AG10803 (cell line): ENCODE data around the gene PRSS3.
"Not testable (repeated sequence)": the region's sequence is repeated elsewhere in the genome, so short reads cannot be mapped to it uniquely, and the experiment has no call there.

Experiments used
- DNase-seq: peaks from one replicate; pipeline ENCODE4 v3.0.0; 2010; ENCODE audit warnings: low read depth
- H3K4me3 ChIP-seq: 2 replicates; pipeline ENCODE4 v1.5.1; 2011; ENCODE audit warnings: mild to moderate bottlenecking, low read length, control low read depth
- TF ChIP-seq, protein P1 (sequence below): conservative IDR thresholded peaks from 2 replicates; pipeline ENCODE4 v1.5.1; 2011; ENCODE audit warnings: mild to moderate bottlenecking, low read length, control low read depth, inconsistent platforms

Gene PRSS3

DNA sequence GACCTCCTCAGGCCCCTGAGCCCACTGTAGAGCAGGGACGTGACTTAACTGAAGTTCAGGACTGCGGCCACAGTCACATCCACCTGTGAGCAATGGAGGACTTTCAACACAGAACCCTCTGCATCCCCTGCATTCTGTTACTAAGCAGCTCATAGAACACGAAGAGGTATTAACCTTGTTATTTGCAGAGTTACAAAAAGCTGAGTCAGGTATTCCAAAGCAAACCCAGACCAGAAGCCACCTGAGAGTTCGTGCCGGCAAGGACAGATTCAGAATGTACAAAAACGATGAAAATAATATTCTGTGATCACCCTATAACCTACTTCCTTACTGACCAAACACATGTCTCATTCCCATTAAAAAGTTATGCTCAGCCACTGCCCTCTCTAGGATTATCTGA is 33.0 kb upstream of the PRSS3 start:
- no peak overlapping the region for H3K4me3 ChIP-seq
- TF ChIP-seq, protein P1, sequence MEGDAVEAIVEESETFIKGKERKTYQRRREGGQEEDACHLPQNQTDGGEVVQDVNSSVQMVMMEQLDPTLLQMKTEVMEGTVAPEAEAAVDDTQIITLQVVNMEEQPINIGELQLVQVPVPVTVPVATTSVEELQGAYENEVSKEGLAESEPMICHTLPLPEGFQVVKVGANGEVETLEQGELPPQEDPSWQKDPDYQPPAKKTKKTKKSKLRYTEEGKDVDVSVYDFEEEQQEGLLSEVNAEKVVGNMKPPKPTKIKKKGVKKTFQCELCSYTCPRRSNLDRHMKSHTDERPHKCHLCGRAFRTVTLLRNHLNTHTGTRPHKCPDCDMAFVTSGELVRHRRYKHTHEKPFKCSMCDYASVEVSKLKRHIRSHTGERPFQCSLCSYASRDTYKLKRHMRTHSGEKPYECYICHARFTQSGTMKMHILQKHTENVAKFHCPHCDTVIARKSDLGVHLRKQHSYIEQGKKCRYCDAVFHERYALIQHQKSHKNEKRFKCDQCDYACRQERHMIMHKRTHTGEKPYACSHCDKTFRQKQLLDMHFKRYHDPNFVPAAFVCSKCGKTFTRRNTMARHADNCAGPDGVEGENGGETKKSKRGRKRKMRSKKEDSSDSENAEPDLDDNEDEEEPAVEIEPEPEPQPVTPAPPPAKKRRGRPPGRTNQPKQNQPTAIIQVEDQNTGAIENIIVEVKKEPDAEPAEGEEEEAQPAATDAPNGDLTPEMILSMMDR = no peak

DNA sequence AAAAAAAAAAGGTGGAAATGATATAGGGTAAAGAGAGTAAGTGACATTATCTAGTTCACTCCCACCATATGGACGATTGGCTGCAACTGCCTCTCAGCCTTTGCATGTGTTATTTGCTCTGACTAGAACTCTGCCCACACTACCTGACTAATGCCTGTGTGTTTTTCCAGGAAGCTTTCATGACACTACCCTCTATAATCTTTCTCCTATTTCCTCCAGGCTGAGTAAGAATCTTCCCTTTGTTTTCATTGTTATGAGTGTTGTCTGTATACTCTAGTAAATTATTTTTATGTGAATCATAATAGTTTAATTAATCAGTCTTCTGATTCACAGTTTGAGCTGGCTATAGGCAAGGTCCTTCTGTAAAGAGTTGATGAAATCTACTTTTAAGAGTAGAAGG is 31.7 kb upstream of the PRSS3 start:
- not testable (repeated sequence) for DNase-seq, H3K4me3 ChIP-seq

More for the DNA sequence above, 33.0 kb upstream of the PRSS3 start:
- DNase-seq = no peak

DNA sequence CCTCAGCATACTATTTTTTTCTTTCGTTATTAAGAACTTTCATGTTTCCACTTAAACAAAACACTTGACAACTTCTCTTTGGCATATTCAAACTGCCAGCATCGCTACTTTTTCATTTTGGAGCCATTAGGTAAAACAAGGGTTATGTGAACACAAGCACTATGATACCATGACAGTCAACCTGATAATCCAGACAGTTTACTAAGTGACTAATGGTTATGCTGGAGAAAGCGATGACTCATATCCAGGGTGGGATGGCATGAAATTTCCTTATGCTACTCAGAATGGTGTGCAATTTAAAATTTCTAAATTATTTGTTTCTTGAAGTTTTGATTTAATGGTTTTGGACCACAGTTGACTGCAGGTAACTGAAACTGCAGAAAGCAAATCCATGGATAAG is 29.9 kb upstream of the PRSS3 start:
- TF ChIP-seq, protein P1 = no peak
- H3K4me3 ChIP-seq = no peak overlapping the region
- no peak for DNase-seq

DNA sequence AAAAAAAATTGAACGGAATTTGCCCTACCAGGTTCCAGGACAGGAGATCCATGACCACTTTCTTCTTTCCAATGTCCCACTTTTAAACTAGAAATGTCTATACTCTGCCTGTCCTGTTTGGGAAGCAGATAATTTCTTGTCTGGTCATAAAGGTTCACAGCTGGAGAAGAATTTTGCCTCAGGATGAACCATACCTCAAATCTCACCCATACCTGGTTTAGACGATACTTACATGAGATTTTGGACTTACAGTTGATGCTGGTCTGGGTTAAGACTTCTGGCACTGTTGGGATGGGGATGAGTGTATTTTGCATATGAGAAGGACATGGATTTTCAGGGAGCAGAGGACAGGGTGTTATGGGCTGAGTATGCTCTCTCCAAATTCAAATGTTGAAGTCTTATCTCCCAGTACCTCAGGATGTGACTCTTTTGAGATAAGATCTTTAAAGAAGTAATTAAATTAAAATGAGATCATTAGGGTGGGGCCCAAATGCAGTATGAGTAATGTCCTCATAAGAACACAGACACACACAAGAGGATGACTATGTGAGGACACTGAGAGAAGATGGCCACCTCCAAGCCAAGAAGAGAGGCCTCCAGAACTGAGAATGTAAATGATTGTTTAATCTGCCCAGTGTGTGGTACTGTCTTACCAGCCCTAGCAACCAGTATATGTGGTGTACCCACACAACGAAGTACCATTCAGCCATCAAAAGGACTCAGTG is 25.0 kb upstream of the PRSS3 start:
- not testable (repeated sequence) for H3K4me3 ChIP-seq, DNase-seq

DNA sequence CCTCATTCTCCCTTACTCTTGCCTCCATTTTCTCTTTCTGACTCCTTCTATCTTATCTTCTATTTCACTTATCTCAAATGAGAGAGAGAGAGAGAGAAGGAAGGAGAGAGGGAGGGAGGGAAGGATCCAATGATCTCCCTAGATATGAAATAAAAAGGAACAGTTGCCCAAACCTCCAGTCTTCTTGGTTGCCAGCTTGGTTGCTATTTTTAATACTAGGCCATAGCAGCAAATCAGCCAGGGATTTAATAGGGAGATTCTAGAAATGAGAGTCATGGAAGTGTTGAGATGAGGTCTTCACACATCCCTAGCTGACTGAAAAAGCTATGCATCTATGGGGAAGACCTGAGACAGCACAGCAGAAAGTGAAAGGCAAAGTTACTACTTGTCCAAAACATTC is 22.2 kb upstream of the PRSS3 start:
- DNase-seq, H3K4me3 ChIP-seq: not testable (repeated sequence)

DNA sequence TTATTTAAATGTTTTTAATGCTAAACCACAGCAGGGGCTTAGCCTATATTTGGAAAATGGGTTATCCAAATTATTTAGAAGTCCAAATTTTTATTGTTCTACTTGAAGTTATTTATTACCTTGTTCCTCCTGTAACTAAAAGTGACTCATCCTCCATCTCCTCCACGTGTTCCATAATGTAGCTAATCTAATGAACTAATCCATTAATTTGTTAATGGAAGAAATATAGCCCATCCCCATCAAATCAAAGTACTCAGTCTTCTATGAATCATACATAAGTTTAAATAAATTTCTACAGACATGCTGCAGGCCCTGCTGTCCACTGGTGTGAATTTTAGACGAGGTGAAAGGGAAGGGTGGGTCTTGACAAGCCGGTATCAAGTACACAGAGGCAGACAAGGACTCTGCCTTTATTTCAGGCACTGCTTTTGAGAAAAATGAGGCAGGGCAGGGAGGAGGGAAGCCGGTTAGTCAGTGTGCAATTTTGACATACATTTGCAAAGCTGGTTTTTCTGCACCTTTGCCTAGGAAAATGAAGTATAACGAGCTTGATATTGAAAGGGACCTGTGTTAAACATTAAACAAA is 21.2 kb upstream of the PRSS3 start:
- not testable (repeated sequence) for H3K4me3 ChIP-seq, DNase-seq

DNA sequence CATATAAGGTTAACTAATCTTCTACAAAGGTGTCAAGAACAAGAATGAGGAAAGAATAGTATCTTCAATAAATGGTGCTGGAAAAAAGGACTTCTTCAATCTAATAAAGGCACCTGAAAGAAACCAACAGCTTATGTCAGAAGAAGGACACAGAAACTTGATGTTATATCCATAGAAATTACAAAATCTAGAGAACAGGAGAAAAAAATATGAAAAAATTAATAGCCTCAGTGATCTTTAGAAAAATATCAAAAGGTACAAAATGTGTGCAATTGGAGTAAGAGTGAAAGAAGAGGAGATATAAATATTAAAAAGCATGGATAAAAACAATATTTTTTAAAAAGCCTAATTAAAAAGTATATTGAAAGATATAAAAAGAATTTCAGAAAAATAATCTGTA is 18.8 kb upstream of the PRSS3 start:
- DNase-seq = no peak
- TF ChIP-seq, protein P1 = no peak
- no peak overlapping the region for H3K4me3 ChIP-seq

DNA sequence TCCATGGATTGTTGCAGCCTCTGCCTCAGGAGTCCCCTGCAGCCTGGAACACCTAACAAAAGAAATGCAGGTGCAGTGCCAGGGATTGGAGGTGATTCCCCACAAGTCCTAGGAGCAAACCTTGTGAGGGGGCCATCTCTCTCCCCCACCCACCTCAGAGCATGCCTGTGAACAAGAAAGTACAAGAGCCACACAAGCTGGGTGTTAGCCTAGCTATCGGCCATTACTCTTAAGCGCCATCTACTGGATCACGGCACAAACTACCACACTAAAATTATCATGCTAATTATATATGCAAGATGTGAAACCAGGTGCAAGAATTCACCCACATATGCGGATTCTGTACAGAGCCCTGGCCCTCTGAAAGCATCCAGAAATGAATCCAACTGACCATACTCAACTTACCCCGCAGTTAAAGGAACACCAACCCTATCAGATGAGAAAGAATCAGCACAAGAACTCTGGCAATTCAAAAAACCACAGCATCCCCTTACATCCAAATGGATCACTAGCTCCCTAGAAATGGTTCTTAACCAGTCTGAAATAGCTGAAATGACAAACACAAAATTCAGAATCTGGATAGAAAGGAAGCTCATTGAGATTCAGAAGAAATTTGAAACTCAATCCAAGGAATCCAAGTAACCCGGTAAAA is 16.5 kb upstream of the PRSS3 start:
- H3K4me3 ChIP-seq = no peak overlapping the region
- TF ChIP-seq, protein P1 = peak; percentile 91
- peak; percentile 54 for DNase-seq

DNA sequence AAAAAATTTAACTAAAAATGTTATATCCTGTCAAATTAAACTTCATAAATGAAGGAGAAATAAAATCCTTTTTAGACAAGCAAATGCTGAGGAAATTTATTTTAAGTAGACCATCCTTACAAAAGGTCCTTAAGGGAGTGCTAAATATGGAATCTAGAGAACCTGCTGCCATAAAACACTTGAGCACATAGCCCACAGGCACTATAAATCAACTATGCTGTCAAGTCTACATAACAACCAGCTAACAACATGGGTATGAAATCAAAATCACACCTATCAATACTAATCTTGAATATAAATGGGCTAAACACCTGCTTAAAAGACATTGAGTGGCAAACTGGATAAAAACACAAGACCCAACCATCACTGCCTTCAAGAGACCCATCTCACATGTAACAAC is 15.1 kb upstream of the PRSS3 start:
- DNase-seq = no peak
- TF ChIP-seq, protein P1 = no peak
- no peak overlapping the region for H3K4me3 ChIP-seq
